GM19372 (cell line): ENCODE data around the gene GABRA5.
"Not testable (repeated sequence)": the region's sequence is repeated elsewhere in the genome, so short reads cannot be mapped to it uniquely, and the experiment has no call there.

Experiments used
- ATAC-seq: cut with Tn5 transposase; IDR thresholded peaks from one replicate; pipeline ENCODE4 v1.9.1; 2021; ENCODE audit warnings: mild to moderate bottlenecking, low read depth, moderate library complexity; ENCODE audit not compliant: unreplicated experiment

The GABRA5 gene

DNA sequence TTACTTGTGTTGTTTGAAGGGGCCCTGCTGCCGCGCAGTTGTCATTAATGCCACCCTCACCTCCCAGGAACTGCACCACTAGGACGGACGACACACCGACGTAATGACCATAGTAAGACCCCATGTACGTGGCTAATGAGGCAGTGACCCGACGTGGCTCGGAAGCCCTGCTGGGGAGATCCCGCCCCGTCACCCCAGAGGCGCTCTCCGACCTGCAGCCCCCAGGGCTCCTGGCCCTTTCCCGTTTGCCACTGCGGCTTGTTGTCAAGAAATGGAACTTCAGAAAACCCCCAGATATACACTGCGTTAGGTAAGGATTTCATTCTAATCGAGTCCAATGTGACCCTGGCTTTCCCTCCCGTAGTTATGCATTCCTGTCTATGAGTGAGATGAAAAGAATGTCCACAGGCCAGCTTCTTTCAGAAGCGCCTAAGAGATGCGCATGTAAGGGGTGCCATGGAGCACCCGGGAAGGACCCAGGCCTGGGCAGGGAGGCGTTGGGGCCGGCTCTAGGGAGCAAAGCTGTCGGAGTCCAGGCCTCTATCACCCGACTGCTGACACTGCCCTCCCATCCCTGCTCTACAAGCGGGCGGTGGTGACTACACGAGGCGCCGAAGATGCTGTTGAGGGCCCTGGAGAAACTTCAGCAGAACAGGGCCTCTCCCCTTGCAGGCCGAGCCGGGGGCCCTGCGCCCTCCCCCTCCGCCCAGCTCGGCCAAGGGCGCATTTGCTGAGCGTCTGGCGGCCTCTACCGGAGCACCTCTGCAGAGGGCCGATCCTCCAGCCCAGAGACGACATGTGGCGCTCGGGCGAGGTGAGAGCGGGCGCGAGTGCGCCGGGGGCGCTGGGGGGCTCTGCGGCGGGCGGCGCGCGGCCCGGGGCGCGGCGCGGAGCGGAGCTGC, at the start of gene GABRA5:
TSS of gene GABRA5 (plus strand) at position 765 of the 902 bp plus-strand sequence. CDS start 2,187 bp downstream, outside the sequence.
- ATAC-seq = no peak

GRCh38 chr15:26831191-26831590, 35.7 kb upstream of the GABRA5 start:
- ATAC-seq = not testable (repeated sequence)

DNA sequence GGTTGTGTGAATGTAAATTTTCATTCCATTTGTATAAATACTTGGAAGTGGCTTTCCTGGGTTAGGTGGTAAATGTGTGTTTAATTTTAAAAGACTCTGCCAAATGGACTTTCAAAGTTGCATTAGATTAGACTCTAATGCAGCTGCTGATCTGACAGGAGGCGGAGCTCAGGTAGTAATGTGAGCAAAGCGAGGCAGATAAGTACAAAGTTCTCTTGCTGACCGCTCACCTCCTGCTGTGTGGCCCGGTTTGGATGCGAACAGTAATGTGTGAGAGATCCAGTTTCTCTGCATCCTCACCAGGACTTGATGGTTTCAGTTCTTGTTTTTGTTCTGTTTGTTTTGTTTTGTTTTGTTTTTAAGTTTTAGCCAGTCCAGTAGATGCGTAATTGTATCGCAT, 34.9 kb upstream of the GABRA5 start:
- no peak for ATAC-seq

- no peak for ATAC-seq
These were observed 28.0 kb upstream of the GABRA5 start for GRCh38 chr15:26838742-26839460.

DNA sequence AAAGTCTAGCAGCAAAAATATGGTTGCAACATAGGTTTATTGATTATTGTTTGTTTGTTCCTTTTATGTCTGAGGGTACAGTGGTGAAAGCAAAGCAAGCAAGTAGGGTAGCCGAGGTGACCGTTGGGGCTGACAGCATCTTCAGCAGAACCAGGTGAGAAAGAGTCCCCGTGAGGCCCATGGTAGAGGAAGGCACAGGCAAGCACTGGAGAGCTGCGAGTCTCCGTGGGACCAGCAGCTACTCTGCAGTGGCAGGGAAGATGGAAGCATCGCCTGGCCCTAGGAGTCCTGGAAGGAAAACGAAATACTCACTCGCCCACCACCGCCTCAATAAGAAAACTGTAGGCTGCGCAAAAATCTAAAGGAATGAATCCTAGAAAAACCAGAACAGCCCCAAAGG, 25.3 kb upstream of the GABRA5 start:
- no peak for ATAC-seq

GRCh38 chr15:26841941-26842340, 24.9 kb upstream of the GABRA5 start:
- ATAC-seq = no peak

- ATAC-seq = no peak
These were observed 24.5 kb upstream of the GABRA5 start for GRCh38 chr15:26842391-26842790.

DNA sequence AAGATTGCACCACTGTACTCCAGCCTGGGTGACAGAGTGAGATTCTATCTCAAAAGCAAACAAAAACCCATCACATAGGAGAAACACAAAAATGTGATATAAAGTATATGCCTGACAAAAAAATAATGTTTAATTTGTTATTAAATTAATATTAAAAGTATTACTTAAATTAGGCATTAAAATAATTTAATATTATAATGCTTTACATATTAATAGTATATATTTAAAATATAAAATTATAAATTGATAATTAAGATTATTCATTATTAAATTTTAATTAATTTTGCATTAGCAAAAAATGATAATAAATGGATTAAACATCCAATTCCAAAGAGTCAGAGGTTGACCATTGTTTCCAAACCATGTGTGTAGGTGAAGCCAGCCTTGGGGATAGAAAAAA, 22.0 kb upstream of the GABRA5 start:
- ATAC-seq = no peak

DNA sequence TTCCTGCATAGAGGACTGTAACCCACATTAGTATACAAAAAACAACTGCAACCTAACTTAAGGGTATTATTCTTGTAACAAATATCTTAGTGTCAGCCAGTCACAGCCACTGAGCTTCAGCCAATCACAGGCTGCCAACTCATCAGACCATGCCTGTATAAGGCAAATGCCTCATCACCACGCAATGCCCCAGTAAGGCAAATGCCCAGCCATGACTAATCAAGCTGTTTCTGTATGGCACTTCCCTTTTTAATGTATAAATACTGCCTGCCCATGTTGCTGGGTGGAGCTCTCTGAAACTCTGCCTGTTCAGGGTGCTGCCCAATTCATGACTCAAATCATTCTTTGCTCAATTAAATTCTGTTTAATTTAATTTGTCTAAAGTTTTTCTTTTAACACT, 18.4 kb upstream of the GABRA5 start:
- no peak for ATAC-seq

DNA sequence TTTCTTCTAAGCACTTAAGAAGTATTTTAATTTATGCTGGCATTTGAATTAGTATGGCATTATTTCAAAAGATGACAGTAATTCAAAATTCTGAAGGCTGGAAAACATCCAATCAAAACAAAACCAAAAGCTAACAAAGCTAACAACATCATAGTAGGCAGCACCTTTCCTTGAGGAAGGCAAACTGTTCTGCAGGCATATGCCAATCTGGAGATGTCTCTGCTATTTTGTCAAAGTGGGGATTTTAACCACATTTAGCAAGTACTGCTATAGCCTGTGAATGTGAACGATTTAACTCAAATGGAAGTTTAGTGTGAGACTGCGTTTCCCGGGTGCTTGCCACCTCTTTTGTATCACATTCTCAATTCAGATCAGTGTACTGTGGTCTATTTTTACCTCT, 16.7 kb upstream of the GABRA5 start:
- no peak for ATAC-seq

GRCh38 chr15:26852980-26853379, 13.9 kb upstream of the GABRA5 start:
- no peak for ATAC-seq

DNA sequence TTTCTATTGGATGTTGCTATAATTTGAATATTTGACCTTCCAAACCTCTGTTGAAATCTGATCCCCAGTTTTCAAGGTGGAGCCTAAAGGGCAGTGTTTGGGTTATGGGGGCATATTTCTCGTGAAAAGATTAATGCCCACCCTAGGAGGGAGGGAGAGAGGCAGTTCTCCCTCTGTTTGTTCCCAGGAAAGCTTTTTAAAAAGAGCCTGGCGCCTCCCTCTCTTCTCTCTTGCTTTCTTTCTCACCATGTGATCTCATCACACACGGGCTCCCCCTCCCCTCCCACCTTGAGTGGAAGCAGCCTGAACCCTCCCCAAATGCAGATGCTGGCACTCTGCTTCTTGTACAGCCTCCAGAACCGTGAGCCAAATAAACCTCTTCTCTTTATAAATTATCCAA, 12.4 kb upstream of the GABRA5 start:
- ATAC-seq = no peak

GRCh38 chr15:26864664-26865191, 2.1 kb upstream of the GABRA5 start:
- ATAC-seq = no peak

DNA sequence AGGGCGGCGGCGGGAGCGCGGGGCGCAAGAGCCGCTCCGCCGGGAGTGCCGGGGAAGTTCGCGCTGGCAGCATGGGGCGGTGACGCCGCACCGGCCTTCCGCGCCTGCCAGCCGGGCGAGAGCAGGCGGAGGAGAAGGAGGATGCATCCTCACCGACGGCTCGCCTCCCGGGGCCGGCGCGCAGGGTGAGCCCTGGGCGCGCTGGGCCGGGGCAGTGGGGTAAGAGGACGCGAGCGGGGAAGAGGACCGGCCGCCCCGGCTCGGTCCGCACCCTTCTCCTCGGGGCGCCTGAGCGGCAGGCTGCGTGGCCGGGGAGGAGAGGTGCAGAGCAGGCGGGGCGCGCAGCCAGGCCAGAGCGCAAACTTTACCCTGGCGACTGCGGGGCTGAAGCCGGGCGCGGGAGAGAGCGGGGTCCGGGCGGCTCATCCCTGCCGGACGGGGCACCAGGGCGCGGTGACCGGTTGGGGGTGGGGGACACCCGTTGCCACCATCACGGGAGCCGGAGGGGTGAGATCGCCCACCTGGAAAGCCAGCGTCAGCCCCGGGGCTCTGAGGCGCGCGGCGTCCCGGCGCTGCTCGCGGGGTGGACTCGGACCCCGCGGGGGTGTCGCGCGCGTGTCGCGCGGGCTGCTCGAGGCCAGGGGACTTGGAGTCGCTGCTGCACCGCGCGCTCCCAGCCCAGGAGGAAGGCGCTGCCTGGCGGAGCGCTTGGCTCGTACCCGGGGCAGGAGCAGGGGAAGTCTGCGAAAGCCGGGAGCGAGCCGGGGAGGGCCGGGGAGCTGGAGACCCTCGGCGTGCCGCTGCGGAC, 542 bp downstream of the GABRA5 start:
- no peak for ATAC-seq

GRCh38 chr15:26868029-26868685, 1.3 kb downstream of the GABRA5 start:
- ATAC-seq = no peak

DNA sequence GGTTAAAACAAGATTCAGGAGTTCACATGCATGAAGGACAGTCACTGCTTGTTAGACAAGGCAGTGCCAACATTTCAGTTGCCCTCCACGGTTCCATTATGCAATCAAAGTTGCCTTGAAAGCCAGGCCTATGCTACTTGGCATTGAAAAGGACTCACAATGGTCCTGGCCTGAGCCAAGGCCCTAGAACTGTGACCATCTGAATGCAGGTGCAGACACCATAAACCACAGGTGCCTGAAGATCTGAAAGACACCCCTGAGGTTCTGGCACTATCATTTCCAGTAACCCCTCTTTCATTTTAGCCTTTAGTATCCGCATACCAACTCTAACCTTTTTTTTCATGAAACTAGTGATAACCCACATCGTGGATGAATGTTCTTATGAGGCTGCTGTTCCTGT, 2.8 kb downstream of the GABRA5 start:
- ATAC-seq = no peak

DNA sequence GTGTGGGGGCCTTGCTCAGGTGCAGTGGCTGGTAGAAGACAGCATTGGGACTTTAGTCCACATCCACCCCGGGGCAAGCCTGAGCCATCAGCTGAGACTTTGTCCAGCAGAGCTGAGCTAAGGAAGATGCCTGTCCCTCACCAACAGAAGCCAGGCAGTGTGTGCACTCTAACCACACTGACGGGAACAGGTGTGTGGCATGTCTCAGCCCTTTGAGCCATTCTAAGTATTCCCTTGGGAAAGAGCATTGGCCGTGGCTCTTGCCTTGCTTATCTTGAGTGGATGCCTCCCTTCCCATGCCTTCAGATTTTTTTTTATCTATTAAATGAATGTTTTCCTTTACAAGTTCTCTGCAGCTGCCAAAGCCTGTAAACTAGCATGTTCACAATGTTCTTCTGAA, 3.5 kb downstream of the GABRA5 start:
- ATAC-seq = no peak

DNA sequence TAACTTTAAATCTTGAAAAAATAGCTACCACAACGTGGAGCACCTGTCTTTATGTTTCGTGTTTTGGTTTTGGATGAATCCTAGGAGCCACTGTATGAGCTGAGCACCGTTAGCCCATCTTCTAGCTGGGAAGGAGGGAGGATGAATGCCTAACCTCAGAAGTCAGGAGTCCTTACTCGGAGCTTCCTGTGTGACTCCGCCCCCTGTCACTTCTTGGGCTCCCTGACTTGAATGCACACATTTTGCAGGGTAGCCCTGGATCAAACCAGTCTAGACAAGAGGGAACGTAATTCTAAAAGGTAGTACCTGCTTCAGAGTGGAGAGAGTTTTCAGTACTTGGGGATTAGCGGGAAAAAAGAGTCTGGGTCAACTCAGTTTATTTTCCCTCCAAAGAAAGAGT, 5.3 kb downstream of the GABRA5 start:
- no peak for ATAC-seq

DNA sequence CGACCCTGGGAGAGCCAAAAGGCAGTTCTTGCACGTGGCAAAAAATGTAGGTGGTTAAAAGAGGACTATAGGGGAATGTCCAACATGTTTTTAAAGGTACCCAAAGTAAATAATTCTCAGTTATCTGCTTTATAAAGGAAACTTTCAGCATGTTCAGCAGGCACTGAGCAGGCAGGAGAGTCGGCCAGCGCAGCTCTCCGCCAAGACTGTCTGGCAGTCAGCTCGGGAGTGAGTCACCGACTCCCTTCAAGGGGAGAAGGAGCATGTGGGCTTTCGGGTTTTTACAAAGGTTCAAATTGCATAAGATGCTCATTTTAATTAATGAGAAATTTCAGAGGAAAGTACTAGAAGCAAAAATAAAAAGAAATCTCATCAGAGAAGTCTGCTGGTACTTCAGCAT, 7.0 kb downstream of the GABRA5 start:
- ATAC-seq = no peak

- no peak for ATAC-seq
These were observed 8.1 kb downstream of the GABRA5 start for GRCh38 chr15:26874774-26875475.
